ENCODE results near the gene BRINP3. TPM values are rescaled to one million over a fixed set of nuclear protein-coding genes. Genes with fewer than 3 reads are reported as not detected.

The BRINP3 gene
- total and polyA plus RNA-seq, 2 experiments from 2014 or later = not detected

- TF ChIP-seq STAT1 (IDR thresholded peaks at IDR 0.05; ENCODE audit: unreplicated experiment) = no peak
- no peak for TF ChIP-seq EZH2phosphoT487 (IDR thresholded peaks at IDR 0.05; ENCODE audit: unreplicated experiment)
- no peak for TF ChIP-seq POLR2AphosphoS5 (IDR thresholded peaks at IDR 0.05; ENCODE audit: low read depth)
- TF ChIP-seq CREB1 (CRISPR knock-in tag; IDR thresholded peaks at IDR 0.05; ENCODE audit: low read depth) = no peak
- TF ChIP-seq, protein P1, sequence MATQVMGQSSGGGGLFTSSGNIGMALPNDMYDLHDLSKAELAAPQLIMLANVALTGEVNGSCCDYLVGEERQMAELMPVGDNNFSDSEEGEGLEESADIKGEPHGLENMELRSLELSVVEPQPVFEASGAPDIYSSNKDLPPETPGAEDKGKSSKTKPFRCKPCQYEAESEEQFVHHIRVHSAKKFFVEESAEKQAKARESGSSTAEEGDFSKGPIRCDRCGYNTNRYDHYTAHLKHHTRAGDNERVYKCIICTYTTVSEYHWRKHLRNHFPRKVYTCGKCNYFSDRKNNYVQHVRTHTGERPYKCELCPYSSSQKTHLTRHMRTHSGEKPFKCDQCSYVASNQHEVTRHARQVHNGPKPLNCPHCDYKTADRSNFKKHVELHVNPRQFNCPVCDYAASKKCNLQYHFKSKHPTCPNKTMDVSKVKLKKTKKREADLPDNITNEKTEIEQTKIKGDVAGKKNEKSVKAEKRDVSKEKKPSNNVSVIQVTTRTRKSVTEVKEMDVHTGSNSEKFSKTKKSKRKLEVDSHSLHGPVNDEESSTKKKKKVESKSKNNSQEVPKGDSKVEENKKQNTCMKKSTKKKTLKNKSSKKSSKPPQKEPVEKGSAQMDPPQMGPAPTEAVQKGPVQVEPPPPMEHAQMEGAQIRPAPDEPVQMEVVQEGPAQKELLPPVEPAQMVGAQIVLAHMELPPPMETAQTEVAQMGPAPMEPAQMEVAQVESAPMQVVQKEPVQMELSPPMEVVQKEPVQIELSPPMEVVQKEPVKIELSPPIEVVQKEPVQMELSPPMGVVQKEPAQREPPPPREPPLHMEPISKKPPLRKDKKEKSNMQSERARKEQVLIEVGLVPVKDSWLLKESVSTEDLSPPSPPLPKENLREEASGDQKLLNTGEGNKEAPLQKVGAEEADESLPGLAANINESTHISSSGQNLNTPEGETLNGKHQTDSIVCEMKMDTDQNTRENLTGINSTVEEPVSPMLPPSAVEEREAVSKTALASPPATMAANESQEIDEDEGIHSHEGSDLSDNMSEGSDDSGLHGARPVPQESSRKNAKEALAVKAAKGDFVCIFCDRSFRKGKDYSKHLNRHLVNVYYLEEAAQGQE (IDR thresholded peaks at IDR 0.05; ENCODE audit: unreplicated experiment) = no peak
- TF ChIP-seq EZH2 (IDR thresholded peaks at IDR 0.05; ENCODE audit: low read depth, unreplicated experiment) = no peak
Measured at GRCh38 chr1:190104961-190105360, 372.7 kb downstream of the BRINP3 start (continued).

DNA sequence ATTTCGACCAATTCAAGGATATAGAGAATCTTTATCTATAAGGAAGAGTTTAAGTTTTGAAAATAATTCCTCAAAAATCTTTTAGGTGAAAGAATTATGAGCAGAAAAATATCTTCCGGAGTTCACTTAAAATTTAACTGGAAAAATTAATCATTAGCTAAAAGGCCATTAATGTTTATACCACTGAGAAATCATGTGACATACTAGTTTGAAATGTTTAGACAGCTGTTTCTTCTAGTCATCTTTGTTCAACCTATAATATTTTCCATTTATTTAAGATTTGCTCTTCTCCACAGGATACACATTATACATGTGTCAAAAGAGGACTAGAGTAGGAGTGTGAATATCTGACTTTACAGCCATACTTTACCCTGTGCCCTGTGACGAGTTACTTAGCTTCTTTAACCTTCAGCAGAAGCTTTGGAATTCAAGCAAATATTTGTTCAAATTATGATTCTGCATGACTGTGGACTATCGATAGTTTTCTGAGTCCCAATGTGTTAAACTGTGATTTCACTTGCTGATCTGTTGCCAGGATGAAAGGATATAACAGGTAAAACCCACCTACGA, 374.8 kb downstream of the BRINP3 start:
- Mint-ChIP-seq H3K9me3 (no peaks in the 10 kb centered on the region), H3K27ac (no peak overlapping the region), H3K4me3 (no peak overlapping the region), H3K27me3 (ENCODE audit: insufficient read depth, low read depth, poor library complexity) (no peaks in the 10 kb centered on the region), H3K36me3 (ENCODE audit: low read depth) (no peaks in the 10 kb centered on the region), H3K4me1 (peaks cover 4% of the 10 kb centered on the region; the same call in 2 of the 3 replicates)
- Histone ChIP-seq H3K4me3 (no peak overlapping the region), H3K79me2 (replicated peaks; ENCODE audit: insufficient read depth) (no peaks in the 10 kb centered on the region), H3K27ac (ENCODE audit: low read depth) (no peak overlapping the region), H4K20me1 (replicated peaks; ENCODE audit: insufficient read depth) (no peaks in the 10 kb centered on the region), H3K4me2 (no peak overlapping the region), H3F3A (replicated peaks; ENCODE audit: low read depth) (no peaks in the 10 kb centered on the region), H3K4me1 (ENCODE audit: insufficient read depth) (no peaks in the 10 kb centered on the region), H3K27me3 (ENCODE audit: insufficient read depth) (no peaks in the 10 kb centered on the region), H2AFZ (no peak overlapping the region), H3K9me2 (ENCODE audit: insufficient read depth) (no peaks in the 10 kb centered on the region), H3K36me3 (ENCODE audit: insufficient read depth) (no peaks in the 10 kb centered on the region)
- ATAC-seq = no peak
- DNase-seq (ENCODE audit: low spot score) = no peak
- TF ChIP-seq, protein P2, sequence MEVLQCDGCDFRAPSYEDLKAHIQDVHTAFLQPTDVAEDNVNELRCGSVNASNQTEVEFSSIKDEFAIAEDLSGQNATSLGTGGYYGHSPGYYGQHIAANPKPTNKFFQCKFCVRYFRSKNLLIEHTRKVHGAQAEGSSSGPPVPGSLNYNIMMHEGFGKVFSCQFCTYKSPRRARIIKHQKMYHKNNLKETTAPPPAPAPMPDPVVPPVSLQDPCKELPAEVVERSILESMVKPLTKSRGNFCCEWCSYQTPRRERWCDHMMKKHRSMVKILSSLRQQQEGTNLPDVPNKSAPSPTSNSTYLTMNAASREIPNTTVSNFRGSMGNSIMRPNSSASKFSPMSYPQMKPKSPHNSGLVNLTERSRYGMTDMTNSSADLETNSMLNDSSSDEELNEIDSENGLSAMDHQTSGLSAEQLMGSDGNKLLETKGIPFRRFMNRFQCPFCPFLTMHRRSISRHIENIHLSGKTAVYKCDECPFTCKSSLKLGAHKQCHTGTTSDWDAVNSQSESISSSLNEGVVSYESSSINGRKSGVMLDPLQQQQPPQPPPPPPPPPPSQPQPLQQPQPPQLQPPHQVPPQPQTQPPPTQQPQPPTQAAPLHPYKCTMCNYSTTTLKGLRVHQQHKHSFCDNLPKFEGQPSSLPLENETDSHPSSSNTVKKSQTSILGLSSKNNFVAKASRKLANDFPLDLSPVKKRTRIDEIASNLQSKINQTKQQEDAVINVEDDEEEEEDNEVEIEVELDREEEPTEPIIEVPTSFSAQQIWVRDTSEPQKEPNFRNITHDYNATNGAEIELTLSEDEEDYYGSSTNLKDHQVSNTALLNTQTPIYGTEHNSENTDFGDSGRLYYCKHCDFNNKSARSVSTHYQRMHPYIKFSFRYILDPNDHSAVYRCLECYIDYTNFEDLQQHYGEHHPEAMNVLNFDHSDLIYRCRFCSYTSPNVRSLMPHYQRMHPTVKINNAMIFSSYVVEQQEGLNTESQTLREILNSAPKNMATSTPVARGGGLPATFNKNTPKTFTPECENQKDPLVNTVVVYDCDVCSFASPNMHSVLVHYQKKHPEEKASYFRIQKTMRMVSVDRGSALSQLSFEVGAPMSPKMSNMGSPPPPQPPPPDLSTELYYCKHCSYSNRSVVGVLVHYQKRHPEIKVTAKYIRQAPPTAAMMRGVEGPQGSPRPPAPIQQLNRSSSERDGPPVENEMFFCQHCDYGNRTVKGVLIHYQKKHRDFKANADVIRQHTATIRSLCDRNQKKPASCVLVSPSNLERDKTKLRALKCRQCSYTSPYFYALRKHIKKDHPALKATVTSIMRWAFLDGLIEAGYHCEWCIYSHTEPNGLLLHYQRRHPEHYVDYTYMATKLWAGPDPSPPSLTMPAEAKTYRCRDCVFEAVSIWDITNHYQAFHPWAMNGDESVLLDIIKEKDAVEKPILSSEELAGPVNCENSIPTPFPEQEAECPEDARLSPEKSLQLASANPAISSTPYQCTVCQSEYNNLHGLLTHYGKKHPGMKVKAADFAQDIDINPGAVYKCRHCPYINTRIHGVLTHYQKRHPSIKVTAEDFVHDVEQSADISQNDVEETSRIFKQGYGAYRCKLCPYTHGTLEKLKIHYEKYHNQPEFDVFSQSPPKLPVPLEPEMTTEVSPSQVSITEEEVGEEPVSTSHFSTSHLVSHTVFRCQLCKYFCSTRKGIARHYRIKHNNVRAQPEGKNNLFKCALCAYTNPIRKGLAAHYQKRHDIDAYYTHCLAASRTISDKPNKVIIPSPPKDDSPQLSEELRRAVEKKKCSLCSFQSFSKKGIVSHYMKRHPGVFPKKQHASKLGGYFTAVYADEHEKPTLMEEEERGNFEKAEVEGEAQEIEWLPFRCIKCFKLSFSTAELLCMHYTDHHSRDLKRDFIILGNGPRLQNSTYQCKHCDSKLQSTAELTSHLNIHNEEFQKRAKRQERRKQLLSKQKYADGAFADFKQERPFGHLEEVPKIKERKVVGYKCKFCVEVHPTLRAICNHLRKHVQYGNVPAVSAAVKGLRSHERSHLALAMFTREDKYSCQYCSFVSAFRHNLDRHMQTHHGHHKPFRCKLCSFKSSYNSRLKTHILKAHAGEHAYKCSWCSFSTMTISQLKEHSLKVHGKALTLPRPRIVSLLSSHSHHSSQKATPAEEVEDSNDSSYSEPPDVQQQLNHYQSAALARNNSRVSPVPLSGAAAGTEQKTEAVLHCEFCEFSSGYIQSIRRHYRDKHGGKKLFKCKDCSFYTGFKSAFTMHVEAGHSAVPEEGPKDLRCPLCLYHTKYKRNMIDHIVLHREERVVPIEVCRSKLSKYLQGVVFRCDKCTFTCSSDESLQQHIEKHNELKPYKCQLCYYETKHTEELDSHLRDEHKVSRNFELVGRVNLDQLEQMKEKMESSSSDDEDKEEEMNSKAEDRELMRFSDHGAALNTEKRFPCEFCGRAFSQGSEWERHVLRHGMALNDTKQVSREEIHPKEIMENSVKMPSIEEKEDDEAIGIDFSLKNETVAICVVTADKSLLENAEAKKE (CRISPR knock-in tag; IDR thresholded peaks at IDR 0.05) = no peak
- TF ChIP-seq POLR2AphosphoS5 (IDR thresholded peaks at IDR 0.05; ENCODE audit: low read depth) (no peak), NANOG (IDR thresholded peaks at IDR 0.05; ENCODE audit: borderline replicate concordance) (no peak), CREB1 (CRISPR knock-in tag; IDR thresholded peaks at IDR 0.05; ENCODE audit: low read depth) (no peak), CTCF (conservative IDR thresholded peaks at IDR 0.05; ENCODE audit: low read depth in 2 of 2) (no peak)
- TF ChIP-seq, protein P1 (IDR thresholded peaks at IDR 0.05; ENCODE audit: unreplicated experiment) = no peak
